ENCODE measurements around the gene STIMATE. TPM values are rescaled to one million over a fixed set of nuclear protein-coding genes. Genes with fewer than 3 reads are reported as not detected.

Gene STIMATE
- total and polyA plus RNA-seq, 4 donors = 14.0 to 24.4 (median 20.9) TPM

GRCh38 chr3:52787672-52788625 is 109.4 kb downstream of the STIMATE start:
- Histone ChIP-seq H3K27ac (ENCODE audit: low read depth in 1 of 2, low read length in 2 of 2) (peak overlapping the region; percentile 4 to 36), H3K4me3 (ENCODE audit: low read depth in 1 of 3, low read length in 3 of 3) (no peak overlapping the region), H3K9ac (ENCODE audit: low read depth in 1 of 2, low read length in 2 of 2) (no peak overlapping the region), H3K9me3 (ENCODE audit: control insufficient read depth in 4 of 4, low read length in 3 of 4) (no peaks in the 10 kb centered on the region), H3K27me3 (ENCODE audit: control insufficient read depth in 4 of 4, insufficient read depth in 4 of 4, low read length in 3 of 4) (no peaks in the 10 kb centered on the region), H3K4me1 (ENCODE audit: control insufficient read depth in 4 of 4, insufficient read depth in 4 of 4, low read length in 3 of 4) (peaks cover 15 to 95% (median 79%) of the 10 kb centered on the region in 4 donors), H3K36me3 (ENCODE audit: control insufficient read depth in 4 of 4, insufficient read depth in 3 of 4, low read depth in 1 of 4, low read length in 3 of 4) (peaks cover 13 to 53% (median 37%) of the 10 kb centered on the region in 4 donors)
- TF ChIP-seq RXRA (IDR thresholded peaks at IDR 0.05) (peak; percentile 22 to 25), FOXA1 (IDR thresholded peaks at IDR 0.05) (no peak)
- WGBS = 56% methylated on average over 17 of the region's 17 CpGs
- no peak for DNase-seq (ENCODE audit: low spot score)

GRCh38 chr3:52787246-52787645 is 110.1 kb downstream of the STIMATE start:
- H3K27me3 ChIP-seq (ENCODE audit: control insufficient read depth in 4 of 4, insufficient read depth in 4 of 4, low read length in 3 of 4) = no peaks in the 10 kb centered on the region
- H3K9me3 ChIP-seq (ENCODE audit: control insufficient read depth in 4 of 4, low read length in 3 of 4) = no peaks in the 10 kb centered on the region
- no peak overlapping the region for H3K9ac ChIP-seq (ENCODE audit: low read depth in 1 of 2, low read length in 2 of 2)
- no peak for DNase-seq (ENCODE audit: low spot score)
- WGBS = 86% methylated on average over 11 of the region's 11 CpGs
- no peak for TF ChIP-seq TAF1 (conservative IDR thresholded peaks at IDR 0.05)
- TF ChIP-seq RAD21 (IDR thresholded peaks at IDR 0.05) = no peak
- H3K27ac ChIP-seq (ENCODE audit: low read depth in 1 of 2, low read length in 2 of 2) = peak overlapping the region; percentile 4 to 36
- H3K4me1 ChIP-seq (ENCODE audit: control insufficient read depth in 4 of 4, insufficient read depth in 4 of 4, low read length in 3 of 4) = peaks cover 14 to 95% (median 78%) of the 10 kb centered on the region in 4 donors
- no peak overlapping the region for H3K4me3 ChIP-seq (ENCODE audit: low read depth in 1 of 3, low read length in 3 of 3)
- H3K36me3 ChIP-seq (ENCODE audit: control insufficient read depth in 4 of 4, insufficient read depth in 3 of 4, low read depth in 1 of 4, low read length in 3 of 4) = peaks cover 13 to 59% (median 41%) of the 10 kb centered on the region in 4 donors

Small RNA genes lying within 50 kb of the gene (small RNA-seq; reads per million reads assigned to genes)
- gene MIR8064 = not detected
- not detected for gene MUSTN1

Other genes starting within 250 kb of the STIMATE start
- 10 to 100 TPM; 57.7 to 65.7 TPM for gene PBRM1, start 211.6 kb downstream of the STIMATE start, total RNA-seq
- gene PBRM1, start 211.6 kb downstream of the STIMATE start, polyA plus RNA-seq = 10 to 100 TPM in 1 of 2 donors, 1 to 10 TPM in 1; 7.1 to 19.7 TPM
- gene GNL3, start 211.5 kb downstream of the STIMATE start, total RNA-seq = 10 to 100 TPM; 26.5 to 82.2 TPM
- gene GNL3, start 211.5 kb downstream of the STIMATE start, polyA plus RNA-seq = 10 to 100 TPM; 38.5 to 45.1 TPM
- 10 to 100 TPM; 33.3 to 77.9 TPM for gene GLT8D1, start 191.8 kb downstream of the STIMATE start, total RNA-seq
- gene GLT8D1, start 191.8 kb downstream of the STIMATE start, polyA plus RNA-seq = 10 to 100 TPM; 53.2 to 60.3 TPM
- 10 to 100 TPM; 42.3 to 65.9 TPM for gene SPCS1, start 191.4 kb downstream of the STIMATE start, total RNA-seq
- gene SPCS1, start 191.4 kb downstream of the STIMATE start, polyA plus RNA-seq = 100 to 1,000 TPM; 161 to 227 TPM
- 10 to 100 TPM; 24.0 to 28.7 TPM for gene NEK4, start 126.6 kb downstream of the STIMATE start, total RNA-seq
- gene NEK4, start 126.6 kb downstream of the STIMATE start, polyA plus RNA-seq = 1 to 10 TPM; 5.4 to 6.8 TPM
- 1,000 to 10,000 TPM; 1,022 to 1,400 TPM for gene ITIH1, start 119.9 kb downstream of the STIMATE start, total RNA-seq
- gene ITIH1, start 119.9 kb downstream of the STIMATE start, polyA plus RNA-seq = 1,000 to 10,000 TPM; 1,193 to 1,291 TPM
- 1,000 to 10,000 TPM in 1 of 2 donors, 100 to 1,000 TPM in 1; 507 to 1,075 TPM for gene ITIH3, start 102.8 kb downstream of the STIMATE start, total RNA-seq
- 1,000 to 10,000 TPM in 1 of 2 donors, 100 to 1,000 TPM in 1; 743 to 1,326 TPM for gene ITIH3, start 102.8 kb downstream of the STIMATE start, polyA plus RNA-seq
- 1,000 to 10,000 TPM in 1 of 2 donors, 100 to 1,000 TPM in 1; 447 to 2,000 TPM for gene ITIH4, start 66.9 kb downstream of the STIMATE start, total RNA-seq
- 1,000 to 10,000 TPM; 2,821 to 3,354 TPM for gene ITIH4, start 66.9 kb downstream of the STIMATE start, polyA plus RNA-seq
- 10 to 100 TPM in 1 of 2 donors, under 1 TPM in 1; 0.25 to 12.1 TPM for gene MUSTN1, start 62.5 kb downstream of the STIMATE start, total RNA-seq
- 1 to 10 TPM; 1.8 to 6.1 TPM for gene MUSTN1, start 62.5 kb downstream of the STIMATE start, polyA plus RNA-seq
- gene SFMBT1, start 148.5 kb upstream of the STIMATE start, total RNA-seq = 10 to 100 TPM; 16.1 to 17.8 TPM
- 1 to 10 TPM; 4.4 to 4.7 TPM for gene SFMBT1, start 148.5 kb upstream of the STIMATE start, polyA plus RNA-seq
- 10 to 100 TPM; 11.5 to 12.2 TPM for gene RFT1, start 232.9 kb upstream of the STIMATE start, total RNA-seq
- gene RFT1, start 232.9 kb upstream of the STIMATE start, polyA plus RNA-seq = 10 to 100 TPM in 1 of 2 donors, 1 to 10 TPM in 1; 8.0 to 12.6 TPM